ENCODE results near the gene YIF1A.

The YIF1A gene

GRCh38 chr11:66240781-66241136 lies 48.2 kb downstream of the YIF1A start:
- no peak for DNase-seq

GRCh38 chr11:66239998-66240780 lies 48.8 kb downstream of the YIF1A start:
- no peak for DNase-seq

GRCh38 chr11:66239511-66239910 lies 49.4 kb downstream of the YIF1A start:
- no peak for DNase-seq

- no peak for DNase-seq
Observed at GRCh38 chr11:66238786-66239413, 50.0 kb downstream of the YIF1A start.

- no peak for DNase-seq
Observed at GRCh38 chr11:66237867-66238266, 51.1 kb downstream of the YIF1A start.

GRCh38 chr11:66235141-66235540 lies 53.8 kb downstream of the YIF1A start:
- DNase-seq, result no peak
